GM21825 (cell line): ENCODE measurements around the gene CBFA2T2.
"Not testable (repeated sequence)": the region's sequence is repeated elsewhere in the genome, so short reads cannot be mapped to it uniquely, and the experiment has no call there.

Experiments used
- ATAC-seq: cut with Tn5 transposase; IDR thresholded peaks from one replicate; pipeline ENCODE4 v1.9.1; 2021; ENCODE audit warnings: mild to moderate bottlenecking, moderate library complexity; ENCODE audit not compliant: unreplicated experiment

CBFA2T2 gene

GRCh38 chr20:33689973-33690372, 200.1 kb downstream of the CBFA2T2 start:
- no peak for ATAC-seq

- ATAC-seq, result no peak
Measured at GRCh38 chr20:33693289-33693688, 203.4 kb downstream of the CBFA2T2 start.

- ATAC-seq, result no peak
Measured at GRCh38 chr20:33693741-33694638, 204.1 kb downstream of the CBFA2T2 start.

GRCh38 chr20:33694639-33695012, 204.7 kb downstream of the CBFA2T2 start:
- ATAC-seq, result no peak

- no peak for ATAC-seq
Measured at GRCh38 chr20:33696448-33696847, 206.6 kb downstream of the CBFA2T2 start.

GRCh38 chr20:33697129-33697528, 207.2 kb downstream of the CBFA2T2 start:
- no peak for ATAC-seq

GRCh38 chr20:33698966-33699365, 209.1 kb downstream of the CBFA2T2 start:
- not testable (repeated sequence) for ATAC-seq
